Neural crest cell (in vitro differentiated cells): Measurements from ENCODE around the gene NFIX. TPM values are rescaled to one million over a fixed set of nuclear protein-coding genes. Genes with fewer than 3 reads are reported as not detected.

Source experiments
- DNase-seq: peaks from one replicate; pipeline ENCODE4 v3.0.0; 2021; ENCODE audit warnings: low read depth, mixed read lengths, low spot score
- H3K27ac Mint-ChIP-seq: one replicate; pipeline ENCODE4 v1.8.0; 2021; ENCODE audit warnings: mild to moderate bottlenecking, mixed read lengths; ENCODE audit not compliant: unreplicated experiment
- H3K27me3 Mint-ChIP-seq: 2 replicates; pipeline ENCODE4 v1.8.0; 2021; ENCODE audit warnings: low read depth, mild to moderate bottlenecking, mixed read lengths
- H3K36me3 Mint-ChIP-seq: 2 replicates; pipeline ENCODE4 v1.8.0; 2021; ENCODE audit warnings: low read depth, mild to moderate bottlenecking, mixed read lengths
- H3K4me1 Mint-ChIP-seq: 2 replicates; pipeline ENCODE4 v1.8.0; 2021; ENCODE audit warnings: mixed read lengths
- H3K4me3 Mint-ChIP-seq: one replicate; pipeline ENCODE4 v1.8.0; 2021; ENCODE audit warnings: mild to moderate bottlenecking, mixed read lengths
- H3K9me3 Mint-ChIP-seq: 2 replicates; pipeline ENCODE4 v1.8.0; 2021; ENCODE audit warnings: mixed read lengths
- CTCF ChIP-seq: fragments of 200-600 bp; sonication (generic); conservative IDR thresholded peaks from 2 replicates; pipeline ENCODE4 v1.5.0; 2021; ENCODE audit warnings: antibody characterized with exemption, mild to moderate bottlenecking
- total RNA-seq: library from RNA; stranded (reverse); gene quantifications from 2 replicates; pipeline ENCODE4 v1.2.1, GENCODE V29; 2021

NFIX gene
- total RNA-seq, 1 donor from 2014 or later: 0.68 TPM

- H3K4me3 Mint-ChIP-seq: no peak overlapping the region
- TF ChIP-seq CTCF: no peak
- no peaks in the 10 kb centered on the region for H3K36me3 Mint-ChIP-seq
- H3K9me3 Mint-ChIP-seq: no peaks in the 10 kb centered on the region
- H3K4me1 Mint-ChIP-seq: no peaks in the 10 kb centered on the region
- no peak for DNase-seq
- H3K27me3 Mint-ChIP-seq: peaks cover 100% of the 10 kb centered on the region
- H3K27ac Mint-ChIP-seq: no peak overlapping the region
Measured at GRCh38 chr19:13024951-13025697, 29.8 kb downstream of the NFIX start.

- no peaks in the 10 kb centered on the region for H3K9me3 Mint-ChIP-seq
- H3K27me3 Mint-ChIP-seq: peaks cover 100% of the 10 kb centered on the region
- H3K36me3 Mint-ChIP-seq: no peaks in the 10 kb centered on the region
- H3K4me3 Mint-ChIP-seq: no peak overlapping the region
- no peaks in the 10 kb centered on the region for H3K4me1 Mint-ChIP-seq
- no peak overlapping the region for H3K27ac Mint-ChIP-seq
- DNase-seq: no peak
- no peak for TF ChIP-seq CTCF
Measured at GRCh38 chr19:13025819-13026456, 30.7 kb downstream of the NFIX start.

GRCh38 chr19:13026462-13027370, 31.4 kb downstream of the NFIX start:
- Mint-ChIP-seq H3K9me3 (no peaks in the 10 kb centered on the region), H3K27me3 (peaks cover 100% of the 10 kb centered on the region), H3K27ac (no peak overlapping the region), H3K36me3 (no peaks in the 10 kb centered on the region), H3K4me3 (no peak overlapping the region), H3K4me1 (peaks cover 4% of the 10 kb centered on the region)
- no peak for DNase-seq
- no peak for TF ChIP-seq CTCF

GRCh38 chr19:13027557-13027956, 32.3 kb downstream of the NFIX start:
- no peak for DNase-seq
- Mint-ChIP-seq H3K27ac (no peak overlapping the region), H3K36me3 (no peaks in the 10 kb centered on the region), H3K27me3 (peaks cover 100% of the 10 kb centered on the region), H3K4me1 (peaks cover 12% of the 10 kb centered on the region), H3K9me3 (no peaks in the 10 kb centered on the region), H3K4me3 (no peak overlapping the region)
- TF ChIP-seq CTCF: no peak

GRCh38 chr19:13028027-13028426, 32.8 kb downstream of the NFIX start:
- no peaks in the 10 kb centered on the region for H3K36me3 Mint-ChIP-seq
- H3K27ac Mint-ChIP-seq: no peak overlapping the region
- TF ChIP-seq CTCF: no peak
- H3K4me1 Mint-ChIP-seq: peaks cover 14% of the 10 kb centered on the region
- no peak overlapping the region for H3K4me3 Mint-ChIP-seq
- DNase-seq: no peak
- H3K9me3 Mint-ChIP-seq: no peaks in the 10 kb centered on the region
- peaks cover 100% of the 10 kb centered on the region for H3K27me3 Mint-ChIP-seq
